CD8-positive, alpha-beta memory T cell (primary cell): ENCODE data around the gene COPB2. TPM values are rescaled to one million over a fixed set of nuclear protein-coding genes. Genes with fewer than 3 reads are reported as not detected.

Experiments
- CTCF ChIA-PET: fragments of 350-600 bp; sonication (Branson Sonifier 250); formaldehyde crosslinking; loops from one replicate; lab custom pipeline; 2021; ENCODE audit warnings: antibody characterized with exemption; lab: Charles Lee
- POLR2A ChIA-PET: fragments of 350-600 bp; sonication (Branson Sonifier 250); formaldehyde crosslinking; loops from one replicate; lab custom pipeline; 2021; ENCODE audit warnings: antibody characterized with exemption; lab: Charles Lee
- DNase-seq, 5 donors: peaks; one replicate each; pipeline versions ENCODE4 v3.0.0 to v3.0.0-alpha.2; 2020 to 2022; ENCODE audit warnings: mixed read lengths in 1 of 5
- H3K27ac ChIP-seq: one replicate; pipeline ENCODE4 v1.7.0; 2013; ENCODE audit warnings: low read depth, mild to moderate bottlenecking, low read length, moderate library complexity
- H3K27me3 ChIP-seq: 2 replicates; pipeline ENCODE4 v1.7.0; 2013; ENCODE audit warnings: low read length, mild to moderate bottlenecking; ENCODE audit not compliant: insufficient read depth, poor library complexity, severe bottlenecking
- H3K36me3 ChIP-seq: 2 replicates; pipeline ENCODE4 v1.7.0; 2013; ENCODE audit warnings: mild to moderate bottlenecking, low read length, moderate library complexity; ENCODE audit not compliant: insufficient read depth
- H3K4me1 ChIP-seq: 2 replicates; pipeline ENCODE4 v1.7.0; 2013; ENCODE audit warnings: mild to moderate bottlenecking, low read length, moderate library complexity; ENCODE audit not compliant: insufficient read depth
- H3K4me3 ChIP-seq: 2 replicates; pipeline ENCODE4 v1.7.0; 2013; ENCODE audit warnings: mild to moderate bottlenecking, low read length
- H3K9me3 ChIP-seq: 2 replicates; pipeline ENCODE4 v1.7.0; 2013; ENCODE audit warnings: mild to moderate bottlenecking, low read length
- H3K27ac Mint-ChIP-seq, 8 donors: one replicate each; pipeline ENCODE4 v1.8.0; 2020 to 2021; ENCODE audit warnings: mixed read lengths in 8 of 8, mild to moderate bottlenecking in 6 of 8, inconsistent platforms in 3 of 8, moderate library complexity in 3 of 8
- H3K27me3 Mint-ChIP-seq, 2 donors: one replicate each; pipeline ENCODE4 v1.8.0; 2020 to 2021; ENCODE audit warnings: mixed read lengths in 2 of 2, mild to moderate bottlenecking in 1 of 2, moderate library complexity in 1 of 2
- H3K36me3 Mint-ChIP-seq, 3 donors: one replicate each; pipeline ENCODE4 v1.8.0; 2020 to 2021; ENCODE audit warnings: mixed read lengths in 3 of 3, inconsistent platforms in 1 of 3, mild to moderate bottlenecking in 1 of 3
- H3K4me1 Mint-ChIP-seq, 3 donors: one replicate each; pipeline ENCODE4 v1.8.0; 2020 to 2021; ENCODE audit warnings: mixed read lengths in 3 of 3, inconsistent platforms in 1 of 3, mild to moderate bottlenecking in 1 of 3
- H3K4me3 Mint-ChIP-seq, 7 donors: one replicate each; pipeline ENCODE4 v1.8.0; 2020 to 2021; ENCODE audit warnings: mixed read lengths in 7 of 7, mild to moderate bottlenecking in 6 of 7, moderate library complexity in 4 of 7, inconsistent platforms in 2 of 7
- H3K9me3 Mint-ChIP-seq, 5 donors: one replicate each; pipeline ENCODE4 v1.8.0; 2020 to 2022; ENCODE audit warnings: mixed read lengths in 5 of 5, mild to moderate bottlenecking in 3 of 5, moderate library complexity in 2 of 5, inconsistent platforms in 1 of 5
- polyA plus RNA-seq: library from polyadenylated mRNA; unstranded; fragments of 300-500 nt; fragmentation: Illumina TruSeq; gene quantifications from one replicate; pipeline ENCODE4 v1.2.3, GENCODE V29; 2021
- total RNA-seq, 2 experiments: library from RNA; stranded (reverse); gene quantifications; one replicate each; pipeline ENCODE4 v1.2.3, GENCODE V29; 2021

Gene COPB2
- total and polyA plus RNA-seq, 3 experiments from 2014 or later = 64.0 to 92.9 (median 91.8) TPM

DNA sequence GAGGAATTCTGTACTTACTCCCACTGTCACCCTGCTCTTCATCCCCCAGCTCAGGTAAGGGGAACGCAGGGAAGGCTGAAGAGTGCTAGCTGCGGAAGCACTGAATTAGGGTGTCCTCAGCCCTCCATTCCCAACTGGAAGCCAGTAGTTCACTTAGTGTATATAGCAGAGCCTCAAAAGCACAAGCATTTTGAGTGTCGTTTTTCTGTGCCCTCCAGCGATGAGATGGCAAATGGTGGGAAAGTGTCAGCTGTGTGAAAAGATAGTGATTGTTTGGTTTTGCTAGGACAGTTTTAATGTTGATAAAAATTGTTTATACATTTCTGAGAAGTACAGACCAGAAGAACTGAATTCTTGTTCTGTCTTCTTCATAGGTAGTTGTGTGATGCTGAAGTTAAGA, 34.8 kb downstream of the COPB2 start:
- POLR2A ChIA-PET = no interaction called here
- H3K9me3 ChIP-seq = no peaks in the 10 kb centered on the region
- H3K4me1 ChIP-seq = no peaks in the 10 kb centered on the region
- Mint-ChIP-seq H3K27ac (peak overlapping the region in 2 of 8 donors; percentile 25 to 29), H3K27me3 (no peaks in the 10 kb centered on the region), H3K9me3 (no peaks in the 10 kb centered on the region), H3K4me3 (no peak overlapping the region), H3K4me1 (peaks cover 0 to 5% (median 4%) of the 10 kb centered on the region in 3 donors), H3K36me3 (peaks cover 0 to 93% (median 29%) of the 10 kb centered on the region in 3 donors)
- H3K4me3 ChIP-seq = no peak overlapping the region
- CTCF ChIA-PET = interaction anchor here (1.4 to 2.1 kb wide), 2 partner anchors 8 to 26 kb away, joined by 3 to 7 read pairs; no protein-coding TSS in a partner anchor
- no peak for DNase-seq
- no peak overlapping the region for H3K27ac ChIP-seq
- no peaks in the 10 kb centered on the region for H3K27me3 ChIP-seq
- H3K36me3 ChIP-seq = peaks cover 73% of the 10 kb centered on the region

DNA sequence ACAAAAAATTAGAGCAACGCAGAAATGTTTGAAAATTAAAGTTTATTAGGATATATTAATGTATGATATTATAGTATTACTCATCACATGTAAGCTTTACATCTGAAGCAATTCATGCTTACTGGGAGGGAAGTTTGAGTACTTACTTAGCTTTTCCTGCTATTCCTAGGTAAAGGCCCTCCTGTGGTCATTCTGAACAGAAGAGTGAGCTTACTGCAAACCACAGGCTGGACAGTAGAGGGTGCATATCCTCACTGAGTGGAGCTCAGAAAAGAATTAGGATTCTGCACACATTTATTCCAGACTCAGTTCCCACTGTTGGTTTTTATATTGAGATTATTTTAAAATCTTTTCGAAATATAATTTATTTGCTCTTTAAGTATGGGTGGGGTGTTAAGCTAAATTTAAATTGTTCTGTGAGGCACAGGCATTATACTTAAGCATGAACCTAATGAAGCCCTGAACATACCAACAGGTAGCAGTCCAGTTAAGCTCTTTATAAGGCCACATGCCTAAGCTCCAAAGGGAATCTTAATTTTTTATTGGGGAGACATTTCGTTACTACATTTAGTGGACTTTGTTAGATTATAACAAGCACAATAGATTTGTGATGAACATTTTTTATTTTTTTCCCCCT, 35.4 kb downstream of the COPB2 start:
- Mint-ChIP-seq H3K9me3 (no peaks in the 10 kb centered on the region), H3K27ac (peak overlapping the region in 2 of 8 donors; percentile 12 to 29), H3K36me3 (peaks cover 0 to 93% (median 28%) of the 10 kb centered on the region in 3 donors), H3K27me3 (no peaks in the 10 kb centered on the region), H3K4me1 (peaks cover 0 to 5% (median 4%) of the 10 kb centered on the region in 3 donors), H3K4me3 (no peak overlapping the region)
- H3K27ac ChIP-seq = no peak overlapping the region
- H3K9me3 ChIP-seq = no peaks in the 10 kb centered on the region
- no peaks in the 10 kb centered on the region for H3K27me3 ChIP-seq
- POLR2A ChIA-PET = no interaction called here
- CTCF ChIA-PET = interaction anchor here (1.3 to 2.1 kb wide), 2 partner anchors 9 to 10 kb away, joined by 5 to 7 read pairs; partner anchors contain the start of gene MRPS22
- H3K4me1 ChIP-seq = no peaks in the 10 kb centered on the region
- H3K4me3 ChIP-seq = no peak overlapping the region
- no peak for DNase-seq
- H3K36me3 ChIP-seq = peaks cover 77% of the 10 kb centered on the region

DNA sequence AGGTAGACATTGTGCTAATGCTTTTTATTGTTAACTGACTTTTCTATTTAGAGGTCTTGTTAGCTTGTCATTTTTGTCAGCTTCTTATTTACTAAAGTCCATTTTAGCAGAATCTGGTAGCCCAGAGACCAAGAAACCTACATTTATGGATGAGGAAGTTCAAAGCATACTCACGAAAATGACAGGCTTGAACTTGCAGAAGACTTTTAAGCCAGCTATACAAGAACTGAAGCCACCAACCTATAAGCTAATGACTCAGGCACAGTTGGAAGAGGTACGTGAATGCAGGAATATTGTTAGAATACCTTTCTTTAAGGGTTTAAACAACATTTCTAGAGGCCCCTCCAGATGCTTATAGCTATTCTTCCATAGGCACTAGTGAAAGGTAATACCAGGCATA, 42.7 kb downstream of the COPB2 start:
- Mint-ChIP-seq H3K4me1 (peaks cover 11 to 20% (median 11%) of the 10 kb centered on the region in 3 donors), H3K9me3 (peaks cover 0 to 1% (median 0%) of the 10 kb centered on the region in 5 donors), H3K27ac (no peak overlapping the region), H3K4me3 (no peak overlapping the region), H3K27me3 (no peaks in the 10 kb centered on the region), H3K36me3 (peaks cover 0 to 51% (median 8%) of the 10 kb centered on the region in 3 donors)
- H3K36me3 ChIP-seq = peaks cover 39% of the 10 kb centered on the region
- no peak overlapping the region for H3K27ac ChIP-seq
- H3K27me3 ChIP-seq = no peaks in the 10 kb centered on the region
- no peaks in the 10 kb centered on the region for H3K9me3 ChIP-seq
- POLR2A ChIA-PET = no interaction called here
- no peak overlapping the region for H3K4me3 ChIP-seq
- no peak for DNase-seq
- CTCF ChIA-PET = interaction anchor here (0.7 to 1.0 kb wide), 2 partner anchors 18 to 411 kb away, joined by 3 to 4 read pairs; no protein-coding TSS in a partner anchor
- peaks cover 20% of the 10 kb centered on the region for H3K4me1 ChIP-seq

DNA sequence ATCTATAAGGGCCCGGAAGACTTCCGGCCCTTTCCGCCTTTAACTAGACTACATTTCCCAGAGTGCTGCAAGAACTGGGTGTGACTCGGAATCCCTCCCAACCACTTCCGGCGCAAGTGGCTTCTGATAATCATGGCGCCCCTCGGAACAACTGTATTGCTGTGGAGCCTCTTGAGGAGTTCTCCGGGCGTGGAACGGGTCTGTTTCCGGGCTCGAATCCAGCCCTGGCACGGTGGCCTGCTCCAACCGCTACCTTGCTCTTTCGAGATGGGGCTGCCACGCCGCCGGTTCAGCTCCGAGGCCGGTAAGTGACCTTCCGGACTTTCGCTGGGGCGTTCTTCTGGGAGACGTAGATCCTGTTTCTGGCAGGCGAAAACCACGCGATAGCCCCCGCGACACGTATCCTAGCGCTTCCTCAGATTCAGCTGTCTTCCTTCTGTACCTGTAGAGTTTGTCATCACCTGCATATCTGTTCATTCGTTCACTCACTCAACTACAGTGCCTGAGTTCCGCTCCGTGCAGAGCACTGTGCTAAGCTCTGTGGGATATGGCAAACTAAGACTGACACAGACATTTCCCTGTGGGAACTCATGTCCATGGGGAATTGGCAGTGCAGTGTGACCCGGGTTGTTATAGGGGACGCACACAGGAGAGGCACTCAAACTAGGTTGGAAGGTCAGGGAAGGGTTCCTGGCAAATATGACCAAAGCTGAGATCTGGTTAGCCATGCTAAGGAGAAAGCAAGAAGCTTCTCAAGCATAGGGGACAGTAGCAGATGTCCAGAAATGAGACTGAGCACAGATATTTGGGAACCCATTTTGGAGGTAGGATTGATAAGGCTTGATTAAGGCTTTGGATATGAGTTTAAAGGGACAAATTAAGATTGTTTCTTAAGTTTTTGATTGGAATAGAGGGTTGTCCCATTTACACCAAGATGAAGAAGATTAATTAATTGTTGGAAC, 45.3 kb downstream of the COPB2 start, which contains the start of gene MRPS22:
TSS of gene MRPS22 (plus strand) at position 126 of the 962 bp plus-strand sequence. CDS start at position 133, 7 bp downstream.
- H3K36me3 Mint-ChIP-seq = peaks cover 0 to 26% (median 1%) of the 10 kb centered on the region in 3 donors
- peak; percentile 72 to 89 (median 82) for DNase-seq
- peaks cover 16% of the 10 kb centered on the region for H3K36me3 ChIP-seq
- H3K9me3 ChIP-seq = no peaks in the 10 kb centered on the region
- peaks cover 0 to 1% (median 0%) of the 10 kb centered on the region in 5 donors for H3K9me3 Mint-ChIP-seq
- peak within 1 kb of the TSS; percentile 94 for H3K27ac ChIP-seq
- peak within 1 kb of the TSS in 5 of 8 donors; percentile 64 to 96 (median 89) for H3K27ac Mint-ChIP-seq
- H3K4me1 Mint-ChIP-seq = peaks cover 11 to 20% (median 11%) of the 10 kb centered on the region in 3 donors
- H3K4me3 ChIP-seq = peak within 1 kb of the TSS; percentile 100
- POLR2A ChIA-PET = interaction anchor here (0.7 to 1.4 kb wide), 2 partner anchors 46 to 750 kb away, joined by 3 read pairs; partner anchors contain the start of gene COPB2
- H3K4me3 Mint-ChIP-seq = peak within 1 kb of the TSS in 1 of 7 donors; percentile 51
- peaks cover 20% of the 10 kb centered on the region for H3K4me1 ChIP-seq
- H3K27me3 ChIP-seq = no peaks in the 10 kb centered on the region
- peaks cover 0 to 1% of the 10 kb centered on the region in 2 donors for H3K27me3 Mint-ChIP-seq
- CTCF ChIA-PET = interaction anchor here (0.9 to 1.2 kb wide), 3 partner anchors 9 to 429 kb away, joined by 3 to 5 read pairs (median 5); no protein-coding TSS in a partner anchor

DNA sequence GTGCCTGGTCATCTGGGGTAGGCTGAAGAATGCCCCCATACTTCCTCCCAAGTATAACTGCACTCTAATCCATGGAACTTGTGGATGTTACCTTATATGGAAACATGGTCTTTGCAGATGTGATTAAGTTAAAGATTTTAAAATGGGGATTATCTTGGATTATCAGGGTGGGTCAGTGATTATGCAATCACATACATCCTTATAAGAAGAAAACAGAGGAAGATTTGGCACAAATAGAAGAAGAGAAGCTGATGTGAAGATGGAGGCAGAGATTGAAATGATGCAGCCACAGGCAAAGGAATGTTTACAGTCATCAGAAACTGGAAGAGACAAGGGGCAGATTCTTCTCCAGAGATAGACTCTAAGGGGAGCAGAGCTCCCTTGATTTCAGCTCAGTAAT, 47.4 kb downstream of the COPB2 start:
- no peaks in the 10 kb centered on the region for H3K27me3 ChIP-seq
- H3K4me3 ChIP-seq = no peak overlapping the region
- ChIA-PET POLR2A (no interaction called here), CTCF (interaction anchor here (1.2 to 1.3 kb wide), 2 partner anchors 12 to 14 kb away, joined by 4 read pairs; no protein-coding TSS in a partner anchor)
- peaks cover 20% of the 10 kb centered on the region for H3K4me1 ChIP-seq
- no peaks in the 10 kb centered on the region for H3K9me3 ChIP-seq
- DNase-seq = no peak
- Mint-ChIP-seq H3K27ac (peak overlapping the region in 1 of 8 donors; percentile 61), H3K9me3 (peaks cover 0 to 1% (median 0%) of the 10 kb centered on the region in 5 donors), H3K36me3 (peaks cover 0 to 5% (median 0%) of the 10 kb centered on the region in 3 donors), H3K27me3 (peaks cover 1 to 4% of the 10 kb centered on the region in 2 donors), H3K4me1 (peaks cover 11 to 14% (median 11%) of the 10 kb centered on the region in 3 donors), H3K4me3 (peak overlapping the region in 2 of 7 donors; percentile 18 to 51)
- no peak overlapping the region for H3K27ac ChIP-seq
- H3K36me3 ChIP-seq = no peaks in the 10 kb centered on the region

DNA sequence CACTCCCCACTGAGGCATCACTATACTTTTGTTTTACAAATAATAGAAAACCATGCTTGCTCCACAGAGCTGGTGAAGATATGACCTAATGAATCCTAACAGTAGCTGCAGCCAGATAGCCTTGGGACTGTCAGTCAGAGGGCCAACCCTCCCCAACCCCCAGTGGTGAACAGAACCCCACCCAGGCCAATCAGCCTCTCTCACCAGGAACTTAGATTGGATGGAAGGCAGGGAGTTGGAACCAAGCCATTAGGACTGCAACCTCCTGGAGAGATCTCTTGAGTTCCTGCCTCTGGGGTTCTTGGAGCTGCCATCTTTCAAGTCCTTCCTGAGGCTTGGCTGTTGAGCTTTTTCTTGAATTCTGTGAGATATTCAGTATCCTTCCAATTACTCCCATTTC, 48.7 kb downstream of the COPB2 start:
- H3K36me3 Mint-ChIP-seq = no peaks in the 10 kb centered on the region
- no peaks in the 10 kb centered on the region for H3K9me3 ChIP-seq
- H3K9me3 Mint-ChIP-seq = peaks cover 0 to 1% (median 0%) of the 10 kb centered on the region in 5 donors
- no peaks in the 10 kb centered on the region for H3K27me3 ChIP-seq
- H3K4me3 Mint-ChIP-seq = no peak overlapping the region
- no peak for DNase-seq
- H3K4me1 Mint-ChIP-seq = peaks cover 7 to 11% (median 9%) of the 10 kb centered on the region in 3 donors
- ChIA-PET POLR2A (no interaction called here), CTCF (interaction anchor here (1.0 to 1.3 kb wide), 3 partner anchors 10 to 425 kb away, joined by 3 to 4 read pairs (median 4); no protein-coding TSS in a partner anchor)
- H3K27me3 Mint-ChIP-seq = peaks cover 1 to 7% of the 10 kb centered on the region in 2 donors
- no peak overlapping the region for H3K4me3 ChIP-seq
- H3K27ac ChIP-seq = no peak overlapping the region
- no peak overlapping the region for H3K27ac Mint-ChIP-seq
- no peaks in the 10 kb centered on the region for H3K36me3 ChIP-seq
- H3K4me1 ChIP-seq = peaks cover 16% of the 10 kb centered on the region

DNA sequence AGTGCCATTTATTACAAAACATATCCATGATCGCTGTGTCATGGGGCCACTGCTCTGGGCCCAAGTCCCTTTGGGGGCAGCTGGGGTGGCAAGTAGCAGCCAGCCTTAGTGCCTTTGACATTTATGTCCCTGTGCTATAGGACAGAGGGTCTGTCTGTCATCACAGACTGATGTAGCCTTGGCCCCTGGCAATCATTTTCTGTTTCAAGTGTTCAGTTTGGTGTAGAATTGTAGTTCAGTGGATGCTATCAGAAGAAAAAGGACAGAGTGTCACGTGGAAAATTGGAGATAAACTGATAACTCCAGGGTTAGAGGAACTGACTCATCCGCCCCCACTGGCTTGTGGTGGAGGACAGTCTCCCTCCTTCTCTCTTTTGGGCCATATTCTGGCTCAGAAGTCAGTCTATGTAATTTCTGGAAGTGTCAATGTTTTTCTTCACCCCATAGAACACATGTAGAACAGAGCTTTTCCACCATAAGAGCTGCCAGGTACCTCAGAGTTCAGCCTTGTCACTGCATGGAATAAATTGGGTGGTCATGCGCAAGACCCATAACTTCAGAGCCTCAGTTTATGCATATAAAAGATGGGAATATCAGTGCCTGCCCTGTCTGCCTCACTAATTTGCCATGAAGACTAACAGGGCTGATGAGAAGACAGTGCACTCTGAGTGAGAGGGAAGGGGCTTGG, 50.1 kb downstream of the COPB2 start:
- CTCF ChIA-PET = interaction anchor here (1.1 kb wide), 1 partner anchor 10 kb away, joined by 3 read pairs; no protein-coding TSS in a partner anchor

More for the DNA sequence above, 50.1 kb downstream of the COPB2 start:
- Histone ChIP-seq H3K27me3 (no peaks in the 10 kb centered on the region), H3K4me1 (peaks cover 2% of the 10 kb centered on the region), H3K4me3 (no peak overlapping the region), H3K27ac (peak overlapping the region; percentile 45), H3K9me3 (no peaks in the 10 kb centered on the region), H3K36me3 (no peaks in the 10 kb centered on the region)
- peak overlapping the region in 1 of 7 donors; percentile 44 for H3K4me3 Mint-ChIP-seq
- H3K27ac Mint-ChIP-seq = no peak overlapping the region
- H3K9me3 Mint-ChIP-seq = peaks cover 0 to 1% (median 0%) of the 10 kb centered on the region in 5 donors
- H3K36me3 Mint-ChIP-seq = no peaks in the 10 kb centered on the region
- peaks cover 7 to 11% (median 9%) of the 10 kb centered on the region in 3 donors for H3K4me1 Mint-ChIP-seq
- POLR2A ChIA-PET = interaction anchor here (0.6 kb wide), 1 partner anchor 399 kb away, joined by 3 read pairs; no protein-coding TSS in a partner anchor
- no peak for DNase-seq
- peaks cover 1 to 7% of the 10 kb centered on the region in 2 donors for H3K27me3 Mint-ChIP-seq
